Activated CD4-positive, alpha-beta T cell treated with anti-CD3 and anti-CD28 coated beads, Interleukin-2, amount 10 ng/mL, durations not matched to agents 7 days and 5 days (primary cell): ENCODE data around the gene TFIP11. TPM values are rescaled to one million over a fixed set of nuclear protein-coding genes. Genes with fewer than 3 reads are reported as not detected.

Experiments
- CTCF ChIA-PET: fragments of 350-600 bp; sonication (Branson Sonifier 250); formaldehyde crosslinking; loops from one replicate; lab custom pipeline; 2021; ENCODE audit warnings: antibody characterized with exemption; lab: Charles Lee
- POLR2A ChIA-PET: fragments of 350-600 bp; sonication (Branson Sonifier 250); formaldehyde crosslinking; loops from one replicate; lab custom pipeline; 2021; ENCODE audit warnings: antibody characterized with exemption; lab: Charles Lee
- DNase-seq: peaks from one replicate; pipeline ENCODE4 v3.0.0-alpha.2; 2020
- H3K27ac Mint-ChIP-seq: one replicate; pipeline ENCODE4 v1.8.0; 2021; ENCODE audit warnings: mild to moderate bottlenecking, moderate library complexity, mixed read lengths
- H3K27me3 Mint-ChIP-seq: one replicate; pipeline ENCODE4 v1.8.0; 2021; ENCODE audit warnings: mixed read lengths
- H3K36me3 Mint-ChIP-seq: one replicate; pipeline ENCODE4 v1.8.0; 2021; ENCODE audit warnings: low read depth, mixed read lengths
- H3K4me1 Mint-ChIP-seq: one replicate; pipeline ENCODE4 v1.8.0; 2021; ENCODE audit warnings: mixed read lengths
- H3K4me3 Mint-ChIP-seq: one replicate; pipeline ENCODE4 v1.8.0; 2021; ENCODE audit warnings: mild to moderate bottlenecking, moderate library complexity, mixed read lengths
- H3K9me3 Mint-ChIP-seq: one replicate; pipeline ENCODE4 v1.8.0; 2021; ENCODE audit warnings: mixed read lengths
- total RNA-seq, 2 experiments: library from RNA; stranded (reverse); gene quantifications; one replicate each; pipeline ENCODE4 v1.2.3, GENCODE V29; 2021

The TFIP11 gene
- total RNA-seq, 2 experiments from 2014 or later = 52.5 to 58.5 TPM

DNA sequence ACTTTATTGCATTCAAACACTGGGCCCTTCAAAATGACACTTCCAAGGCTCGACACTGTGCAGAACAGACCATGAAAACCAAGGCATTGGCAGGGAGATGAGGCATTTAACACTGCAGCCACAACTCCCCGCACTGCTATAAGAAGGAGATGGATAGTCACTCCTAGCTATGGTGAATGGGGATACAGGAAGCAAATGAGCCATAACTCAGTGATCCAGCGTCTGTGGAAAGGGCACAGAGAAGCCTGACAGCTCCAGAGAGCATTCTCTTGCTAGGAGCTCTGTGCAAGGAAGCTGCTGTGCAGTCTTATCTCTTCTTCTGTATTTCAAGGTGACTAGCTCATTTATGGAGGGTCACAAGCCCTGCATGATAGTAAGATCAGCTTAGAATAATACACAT lies 49.6 kb downstream of the TFIP11 start:
- Mint-ChIP-seq H3K4me1 (no peaks in the 10 kb centered on the region), H3K27ac (no peak overlapping the region), H3K27me3 (no peaks in the 10 kb centered on the region), H3K9me3 (no peaks in the 10 kb centered on the region), H3K36me3 (peaks cover 21% of the 10 kb centered on the region), H3K4me3 (no peak overlapping the region)
- ChIA-PET POLR2A (interaction anchor here (0.6 kb wide), 1 partner anchor 45 kb away, joined by 3 read pairs; no protein-coding TSS in a partner anchor), CTCF (interaction anchor here (1.1 to 1.6 kb wide), 3 partner anchors 9 to 28 kb away, joined by 3 to 6 read pairs (median 4); no protein-coding TSS in a partner anchor)
- DNase-seq = no peak

DNA sequence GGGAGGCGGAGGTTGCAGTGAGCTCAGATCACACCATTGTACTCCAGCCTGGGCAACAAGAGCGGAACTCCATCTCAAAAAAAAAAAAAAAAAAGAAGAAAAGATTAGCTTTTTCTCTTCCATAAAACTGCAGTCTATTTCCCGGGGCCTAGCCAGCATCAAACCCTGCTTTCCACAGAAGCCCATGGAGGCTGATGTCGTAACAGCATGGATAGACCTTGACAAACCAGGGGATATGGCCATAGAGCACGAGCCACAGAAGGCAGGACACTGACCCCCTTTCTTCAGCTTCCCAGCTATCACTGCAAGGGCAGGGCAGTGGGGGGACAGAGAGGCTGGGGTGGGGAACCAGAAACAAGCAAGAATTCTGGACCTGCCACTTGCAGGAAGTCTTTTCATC lies 50.2 kb downstream of the TFIP11 start:
- H3K4me1 Mint-ChIP-seq = no peaks in the 10 kb centered on the region
- H3K27me3 Mint-ChIP-seq = no peaks in the 10 kb centered on the region
- H3K27ac Mint-ChIP-seq = no peak overlapping the region
- CTCF ChIA-PET = interaction anchor here (1.1 to 1.8 kb wide), 4 partner anchors 9 to 144 kb away, joined by 4 to 6 read pairs (median 4); no protein-coding TSS in a partner anchor
- no peak for DNase-seq
- H3K4me3 Mint-ChIP-seq = no peak overlapping the region
- POLR2A ChIA-PET = no interaction called here
- peaks cover 24% of the 10 kb centered on the region for H3K36me3 Mint-ChIP-seq
- no peaks in the 10 kb centered on the region for H3K9me3 Mint-ChIP-seq

DNA sequence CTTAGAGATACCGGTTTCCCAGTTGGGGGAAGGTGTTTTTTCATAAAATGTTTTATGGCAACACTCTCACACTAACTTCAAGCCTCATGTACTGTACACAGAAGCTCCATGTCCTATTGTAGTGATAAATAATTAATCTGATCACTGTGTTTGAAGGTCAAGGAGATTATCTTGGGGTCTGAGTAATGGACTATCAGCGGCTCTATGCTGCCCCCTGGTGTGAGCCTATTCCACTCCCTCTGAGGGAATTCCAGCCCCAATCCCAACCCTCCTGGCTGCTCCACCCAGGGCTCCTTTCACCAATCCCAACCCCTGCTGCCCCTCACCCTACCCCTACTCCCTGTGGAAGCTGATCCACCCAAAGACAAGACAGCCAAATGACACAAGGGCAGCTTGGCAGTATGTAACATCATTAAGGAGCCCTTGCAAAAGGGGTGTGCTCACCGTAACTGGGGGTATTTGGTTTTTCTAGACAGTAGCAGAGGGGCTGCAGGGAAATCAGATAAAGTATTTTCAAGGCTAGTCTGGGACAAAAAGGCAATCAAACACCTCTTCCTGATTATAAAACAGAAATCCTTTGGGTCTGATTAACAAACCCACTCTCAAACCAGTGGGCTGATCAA lies 51.0 kb downstream of the TFIP11 start:
- H3K4me1 Mint-ChIP-seq = no peaks in the 10 kb centered on the region
- ChIA-PET POLR2A (no interaction called here), CTCF (interaction anchor here (0.6 to 2.1 kb wide), 8 partner anchors 10 to 145 kb away, joined by 3 to 8 read pairs (median 6); no protein-coding TSS in a partner anchor)
- peak; percentile 39 for DNase-seq
- H3K36me3 Mint-ChIP-seq = peaks cover 22% of the 10 kb centered on the region
- H3K27ac Mint-ChIP-seq = no peak overlapping the region
- no peak overlapping the region for H3K4me3 Mint-ChIP-seq
- no peaks in the 10 kb centered on the region for H3K27me3 Mint-ChIP-seq
- H3K9me3 Mint-ChIP-seq = no peaks in the 10 kb centered on the region

DNA sequence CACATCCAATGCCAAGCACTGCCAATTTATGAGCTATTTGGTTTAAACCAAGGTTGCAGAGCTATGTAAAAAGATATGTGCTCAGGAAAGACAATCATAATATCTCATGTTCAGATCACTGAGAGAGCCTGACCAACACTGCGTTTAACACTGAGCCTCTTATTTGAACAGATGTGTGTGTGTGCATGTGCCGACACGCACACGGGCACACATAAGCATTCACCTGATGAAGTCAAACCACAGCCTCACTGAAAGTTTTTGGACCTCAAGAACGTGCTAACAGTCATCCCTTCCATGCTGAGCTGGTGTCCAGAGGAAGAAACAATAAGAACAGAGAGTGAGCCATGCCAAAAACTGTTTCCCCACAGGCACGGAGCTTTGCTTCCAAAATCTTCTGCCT lies 52.1 kb downstream of the TFIP11 start:
- Mint-ChIP-seq H3K27ac (no peak overlapping the region), H3K9me3 (no peaks in the 10 kb centered on the region), H3K4me3 (no peak overlapping the region), H3K36me3 (peaks cover 20% of the 10 kb centered on the region), H3K4me1 (no peaks in the 10 kb centered on the region), H3K27me3 (no peaks in the 10 kb centered on the region)
- ChIA-PET CTCF (interaction anchor here (1.2 to 2.1 kb wide), 4 partner anchors 11 to 95 kb away, joined by 3 to 8 read pairs (median 5); no protein-coding TSS in a partner anchor), POLR2A (no interaction called here)
- no peak for DNase-seq

DNA sequence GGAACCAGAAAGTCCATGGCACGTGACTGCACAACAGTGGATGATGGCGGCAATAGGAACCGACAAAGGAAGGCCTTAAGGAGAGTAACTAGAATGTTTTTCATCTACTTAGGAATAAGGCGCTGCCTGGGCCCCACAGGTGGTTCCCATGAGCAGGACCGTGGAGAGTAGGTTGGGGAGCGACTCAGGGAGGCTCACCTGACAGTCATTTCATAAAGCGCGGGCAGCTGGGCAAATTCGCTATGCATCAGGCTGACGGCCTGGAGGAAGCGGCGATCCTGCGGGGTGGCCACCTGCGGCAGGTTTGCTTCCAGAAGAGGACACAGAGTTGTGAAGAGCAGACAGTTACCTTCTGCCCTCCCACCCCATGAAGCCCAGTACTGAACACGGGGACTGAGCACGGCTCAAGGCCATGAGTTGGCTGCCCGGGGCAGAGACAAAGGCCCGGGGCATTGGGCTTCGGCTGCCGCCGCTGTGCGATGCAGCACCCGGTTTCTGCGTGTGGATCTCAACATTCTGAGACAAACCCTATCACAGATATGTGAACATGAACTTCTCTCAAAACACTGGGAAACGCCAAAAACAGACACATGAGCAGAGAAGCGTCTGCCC lies 54.5 kb downstream of the TFIP11 start:
- CTCF ChIA-PET = no interaction called here
- H3K4me1 Mint-ChIP-seq = no peaks in the 10 kb centered on the region
- no peaks in the 10 kb centered on the region for H3K9me3 Mint-ChIP-seq
- no peaks in the 10 kb centered on the region for H3K27me3 Mint-ChIP-seq
- H3K4me3 Mint-ChIP-seq = no peak overlapping the region
- POLR2A ChIA-PET = no interaction called here
- DNase-seq = no peak
- no peak overlapping the region for H3K27ac Mint-ChIP-seq
- peaks cover 13% of the 10 kb centered on the region for H3K36me3 Mint-ChIP-seq

DNA sequence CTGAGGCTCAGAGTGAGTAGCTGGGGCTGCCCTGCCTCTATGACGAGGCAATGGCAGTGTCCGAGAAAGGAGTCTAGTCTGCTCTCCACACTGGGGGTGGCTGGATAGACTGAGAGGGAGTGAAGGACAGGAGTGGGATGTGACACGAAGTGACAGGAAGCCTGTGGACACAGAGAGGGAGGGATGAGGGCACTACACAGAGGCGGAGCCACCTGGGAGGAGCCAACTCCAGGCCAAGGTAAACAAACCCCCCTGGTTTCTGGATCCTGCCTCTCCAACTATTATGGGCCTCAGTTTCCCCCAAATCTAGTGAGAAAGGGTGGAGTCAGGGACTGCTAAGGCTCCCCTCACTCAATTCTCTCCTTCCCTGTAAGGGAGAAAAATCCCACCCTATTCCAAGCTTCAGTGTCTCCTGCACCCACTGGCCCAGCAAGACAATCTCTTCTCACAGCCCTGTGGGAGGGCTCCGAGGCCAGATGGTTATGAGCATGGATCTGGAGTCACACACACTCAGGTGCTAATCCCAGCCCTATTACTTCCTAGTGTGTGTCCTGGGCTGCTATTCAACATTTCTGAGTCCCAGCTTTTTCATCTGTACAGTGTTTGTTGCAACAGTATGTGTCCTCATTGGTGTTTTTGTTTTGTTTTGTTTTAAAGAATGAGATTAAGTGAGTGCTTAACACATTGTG lies 58.3 kb downstream of the TFIP11 start:
- Mint-ChIP-seq H3K4me1 (no peaks in the 10 kb centered on the region), H3K4me3 (no peak overlapping the region), H3K27me3 (no peaks in the 10 kb centered on the region), H3K9me3 (no peaks in the 10 kb centered on the region), H3K27ac (no peak overlapping the region), H3K36me3 (peaks cover 18% of the 10 kb centered on the region)
- no peak for DNase-seq
- CTCF ChIA-PET = no interaction called here
- POLR2A ChIA-PET = no interaction called here

DNA sequence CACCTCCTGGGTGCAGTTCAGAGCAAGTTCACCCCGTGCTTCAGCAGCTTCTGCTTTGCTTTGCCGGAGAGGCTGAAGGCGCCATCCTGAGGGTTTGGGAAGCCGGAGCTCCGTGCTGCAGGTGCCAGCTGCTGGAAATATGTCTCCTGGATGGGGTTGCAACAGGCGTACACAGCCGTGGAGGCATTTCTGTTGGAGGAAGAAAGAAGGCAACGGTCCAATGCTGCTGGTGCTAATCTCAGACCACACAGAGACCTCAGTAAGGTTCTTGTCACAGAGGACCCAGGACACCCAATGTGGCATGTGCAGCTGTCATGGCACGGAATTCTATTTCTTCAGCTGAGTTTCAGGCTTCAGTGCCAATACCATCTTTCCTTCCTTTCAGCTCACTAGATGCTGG lies 59.1 kb downstream of the TFIP11 start:
- H3K4me3 Mint-ChIP-seq = no peak overlapping the region
- no peaks in the 10 kb centered on the region for H3K9me3 Mint-ChIP-seq
- H3K27me3 Mint-ChIP-seq = no peaks in the 10 kb centered on the region
- no peaks in the 10 kb centered on the region for H3K4me1 Mint-ChIP-seq
- H3K27ac Mint-ChIP-seq = no peak overlapping the region
- ChIA-PET CTCF (interaction anchor here (1.0 kb wide), 1 partner anchor 9 kb away, joined by 4 read pairs; no protein-coding TSS in a partner anchor), POLR2A (no interaction called here)
- H3K36me3 Mint-ChIP-seq = peaks cover 16% of the 10 kb centered on the region
- no peak for DNase-seq

DNA sequence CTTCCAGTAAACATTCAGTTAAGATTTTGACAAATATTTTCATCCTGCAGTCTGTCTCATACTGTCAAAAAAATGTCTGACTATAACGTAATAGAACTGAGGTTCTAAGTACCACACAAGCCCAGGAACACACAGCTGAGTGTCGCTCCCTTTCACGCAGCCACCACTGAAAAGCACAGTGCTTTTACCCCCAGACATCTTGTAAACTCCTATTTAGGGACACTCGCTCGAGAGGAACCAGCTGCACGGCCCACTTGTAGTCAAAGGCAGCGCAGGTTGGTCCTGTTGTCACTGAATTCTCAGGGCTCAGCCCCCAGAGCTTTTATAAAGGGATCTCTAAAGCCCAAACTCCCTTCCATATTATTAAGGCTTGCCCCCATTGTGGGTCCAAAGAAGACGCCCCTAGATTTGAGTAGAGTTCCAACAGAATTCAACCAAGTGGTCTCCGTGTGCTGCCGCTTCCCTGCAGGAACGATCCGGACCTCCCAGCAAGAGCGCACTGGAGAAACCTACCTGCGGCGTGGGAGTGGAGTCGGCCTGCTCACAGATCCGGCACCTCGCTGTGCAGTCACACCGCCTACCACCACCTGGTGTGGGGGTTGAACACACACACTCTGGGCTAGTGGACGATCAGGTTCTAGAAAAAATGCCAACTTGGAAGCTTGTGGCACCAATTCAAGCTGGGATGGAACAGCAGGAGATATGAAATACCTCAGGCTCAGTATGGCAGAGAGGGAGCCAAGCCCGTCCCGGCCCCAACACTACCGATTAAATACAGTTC lies 59.8 kb downstream of the TFIP11 start:
- Mint-ChIP-seq H3K27ac (no peak overlapping the region), H3K27me3 (no peaks in the 10 kb centered on the region), H3K4me1 (no peaks in the 10 kb centered on the region), H3K36me3 (peaks cover 12% of the 10 kb centered on the region), H3K4me3 (no peak overlapping the region), H3K9me3 (no peaks in the 10 kb centered on the region)
- POLR2A ChIA-PET = no interaction called here
- no peak for DNase-seq
- CTCF ChIA-PET = interaction anchor here (1.0 kb wide), 1 partner anchor 10 kb away, joined by 4 read pairs; no protein-coding TSS in a partner anchor

DNA sequence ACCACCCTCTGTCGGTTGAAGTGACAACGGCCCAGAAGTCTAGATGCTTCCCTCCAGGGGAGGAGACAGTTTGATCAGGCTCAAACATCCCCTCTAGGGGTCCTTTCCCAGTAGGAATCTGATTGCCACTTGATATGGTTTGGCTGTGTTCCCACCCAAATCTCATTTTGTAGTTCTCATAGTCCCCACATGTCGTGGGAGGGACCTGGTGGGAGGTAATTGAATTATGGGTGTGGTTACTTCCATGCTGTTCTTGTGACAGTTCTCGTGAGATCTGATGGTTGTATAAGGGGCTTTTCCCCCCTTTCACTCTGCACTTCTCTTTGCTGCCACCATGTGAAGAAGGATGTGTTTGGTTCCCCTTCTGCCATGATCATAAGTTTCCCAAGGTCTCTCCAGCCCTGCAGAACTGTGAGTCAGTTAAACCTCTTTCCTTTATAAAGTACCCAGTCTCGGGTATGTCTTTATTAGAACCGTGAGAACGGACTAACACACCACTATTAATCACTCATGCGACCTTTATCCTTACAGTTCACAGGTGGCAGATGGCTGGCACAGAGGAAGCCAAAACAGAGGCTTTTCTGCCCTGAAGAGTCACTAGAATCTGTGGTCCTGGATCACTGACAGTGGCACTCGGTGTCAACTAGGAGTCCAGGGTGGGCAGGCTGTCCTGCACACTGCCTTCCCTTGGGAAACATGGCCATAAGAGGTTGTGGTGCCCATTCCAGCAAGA lies 61.7 kb downstream of the TFIP11 start:
- Mint-ChIP-seq H3K27ac (no peak overlapping the region), H3K27me3 (no peaks in the 10 kb centered on the region), H3K36me3 (peaks cover 9% of the 10 kb centered on the region), H3K9me3 (no peaks in the 10 kb centered on the region), H3K4me3 (no peak overlapping the region), H3K4me1 (no peaks in the 10 kb centered on the region)
- ChIA-PET POLR2A (no interaction called here), CTCF (no interaction called here)
- DNase-seq = no peak

DNA sequence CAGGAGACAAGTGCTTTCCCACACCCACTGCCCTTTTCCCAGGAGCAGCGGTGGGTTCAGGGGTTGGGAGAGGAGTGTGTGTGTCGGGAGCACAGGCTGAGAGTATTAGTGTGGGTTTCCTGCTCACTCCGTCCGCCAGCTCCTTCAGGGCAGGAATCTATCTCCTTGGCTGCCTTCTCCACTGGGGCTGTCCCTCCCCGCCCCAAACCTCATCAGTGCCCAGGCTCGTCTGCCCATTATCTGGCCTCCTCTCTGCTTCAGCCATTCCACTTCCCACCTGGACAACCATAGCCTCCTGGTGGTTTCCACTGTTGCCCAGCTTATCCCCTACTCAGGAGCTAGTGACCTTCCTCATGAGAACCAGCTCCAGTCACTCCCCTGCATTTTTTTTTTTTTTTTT lies 63.3 kb downstream of the TFIP11 start:
- no peak overlapping the region for H3K4me3 Mint-ChIP-seq
- ChIA-PET POLR2A (interaction anchor here (1.3 kb wide), 1 partner anchor 18 kb away, joined by 6 read pairs; no protein-coding TSS in a partner anchor), CTCF (interaction anchor here (0.6 to 1.2 kb wide), 4 partner anchors 19 to 89 kb away, joined by 3 to 5 read pairs (median 4); partner anchors contain the start of gene ASPHD2)
- no peak for DNase-seq
- no peak overlapping the region for H3K27ac Mint-ChIP-seq
- H3K36me3 Mint-ChIP-seq = peaks cover 16% of the 10 kb centered on the region
- no peaks in the 10 kb centered on the region for H3K4me1 Mint-ChIP-seq
- no peaks in the 10 kb centered on the region for H3K27me3 Mint-ChIP-seq
- H3K9me3 Mint-ChIP-seq = no peaks in the 10 kb centered on the region

DNA sequence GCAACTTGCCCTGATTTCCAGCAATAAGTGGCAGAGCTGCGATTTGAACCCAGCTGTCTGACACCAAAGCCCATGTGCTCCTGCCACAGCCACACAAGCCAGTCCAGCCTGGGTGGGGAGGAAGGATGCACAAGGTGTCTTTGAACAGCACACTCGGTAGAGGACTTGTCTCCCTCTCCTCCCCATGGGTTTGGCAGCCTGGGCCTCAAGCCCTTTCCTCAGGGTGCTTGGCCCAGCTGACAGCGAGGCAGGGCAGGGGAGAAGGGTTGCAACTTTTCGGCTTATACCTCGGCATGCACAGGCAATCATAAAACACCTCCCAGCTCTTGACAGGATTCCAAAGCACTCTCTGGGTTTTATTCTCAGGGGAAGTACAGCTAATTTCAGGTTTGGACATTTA lies 63.9 kb downstream of the TFIP11 start:
- H3K4me1 Mint-ChIP-seq = no peaks in the 10 kb centered on the region
- no peaks in the 10 kb centered on the region for H3K27me3 Mint-ChIP-seq
- H3K9me3 Mint-ChIP-seq = no peaks in the 10 kb centered on the region
- no peak overlapping the region for H3K4me3 Mint-ChIP-seq
- ChIA-PET POLR2A (no interaction called here), CTCF (interaction anchor here (1.0 to 1.2 kb wide), 2 partner anchors 19 to 90 kb away, joined by 3 to 4 read pairs; partner anchors contain the start of gene ASPHD2)
- H3K36me3 Mint-ChIP-seq = peaks cover 16% of the 10 kb centered on the region
- no peak overlapping the region for H3K27ac Mint-ChIP-seq
- DNase-seq = no peak
